HEK293T (cell line): ENCODE measurements around the gene NUDT2.

ENCODE experiments used
- CTCF ChIA-PET: fragments of 350-600 bp; formaldehyde crosslinking; extraction: SDS; loops from one replicate; lab custom pipeline; 2021; ENCODE audit warnings: antibody characterized with exemption, inconsistent platforms; lab: Yijun Ruan, JAX
- POLR2A ChIA-PET: fragments of 350-600 bp; formaldehyde crosslinking; extraction: SDS; loops from one replicate; lab custom pipeline; 2020; ENCODE audit warnings: antibody characterized with exemption, inconsistent platforms; lab: Yijun Ruan, JAX
- DNase-seq: peaks from one replicate; pipeline ENCODE4 v3.0.0; 2012; ENCODE audit warnings: mixed read lengths; ENCODE audit errors: extremely low spot score
- ARNT ChIP-seq: fragments of 450-650 bp; IDR thresholded peaks from 2 replicates; pipeline ENCODE4 v1.6.1; 2017; ENCODE audit warnings: mild to moderate bottlenecking
- ELF4 ChIP-seq: fragments of 450-650 bp; IDR thresholded peaks from 2 replicates; pipeline ENCODE4 v1.6.1; 2017; ENCODE audit warnings: antibody characterized with exemption
- FOXK2 ChIP-seq: fragments of 450-650 bp; IDR thresholded peaks from 2 replicates; pipeline ENCODE4 v1.6.1; 2016; ENCODE audit warnings: mild to moderate bottlenecking
- NFRKB ChIP-seq: fragments of 450-650 bp; IDR thresholded peaks from 2 replicates; pipeline ENCODE4 v1.6.1; 2016; ENCODE audit warnings: mild to moderate bottlenecking, moderate library complexity
- PKNOX1 ChIP-seq: fragments of 450-650 bp; IDR thresholded peaks from 2 replicates; pipeline ENCODE4 v1.6.1; 2016
- SP1 ChIP-seq: fragments of 450-650 bp; IDR thresholded peaks from 2 replicates; pipeline ENCODE4 v1.6.1; 2017
- SUZ12 ChIP-seq: fragments of 450-650 bp; IDR thresholded peaks from 2 replicates; pipeline ENCODE4 v1.6.1; 2016; ENCODE audit warnings: mild to moderate bottlenecking

NUDT2 gene

GRCh38 chr9:34387239-34387638 is 57.9 kb downstream of the NUDT2 start:
- CTCF ChIA-PET = no interaction called here

GRCh38 chr9:34392511-34392910 is 63.1 kb downstream of the NUDT2 start:
- no peak for DNase-seq
- POLR2A ChIA-PET = no interaction called here
- no peak for TF ChIP-seq ARNT
- TF ChIP-seq SUZ12 = no peak
- TF ChIP-seq PKNOX1 = no peak
- no peak for TF ChIP-seq ELF4
- TF ChIP-seq SP1 = no peak
- CTCF ChIA-PET = interaction anchor here (2.2 kb wide), 1 partner anchor 12 kb away, joined by 14 read pairs; no protein-coding TSS in a partner anchor

More at GRCh38 chr9:34387239-34387638, 57.9 kb downstream of the NUDT2 start:
- POLR2A ChIA-PET = no interaction called here
- no peak for TF ChIP-seq FOXK2
- TF ChIP-seq NFRKB = no peak
- no peak for DNase-seq
